Activated CD4-positive, alpha-beta T cell treated with anti-CD3 and anti-CD28 coated beads for 1 hour (primary cell): ENCODE measurements around the gene SRD5A1.
A peak's percentile ranks its signal among the peaks of the same experiment; 100 is the strongest.

Experiments used
- DNase-seq: peaks from one replicate; pipeline ENCODE4 v3.0.0-alpha.2; 2020

Gene SRD5A1

GRCh38 chr5:6632888-6633468 is at the start of gene SRD5A1, which contains the start of gene NSUN2:
Gene SRD5A1, plus strand, starts transcription at chr5:6633440. Its CDS starts 137 bp downstream, at chr5:6633577.
Gene NSUN2, minus strand, starts transcription at chr5:6633044. Its CDS starts 65 bp downstream, at chr5:6632979.
- peak; percentile 91 for DNase-seq

- no peak for DNase-seq
These were observed 49.1 kb upstream of the SRD5A1 start for GRCh38 chr5:6584101-6584645.

- DNase-seq, result no peak
These were observed 48.5 kb upstream of the SRD5A1 start for GRCh38 chr5:6584727-6585126.

GRCh38 chr5:6585168-6585567 is 48.1 kb upstream of the SRD5A1 start:
- no peak for DNase-seq

GRCh38 chr5:6585939-6586646 is 47.1 kb upstream of the SRD5A1 start:
- no peak for DNase-seq

GRCh38 chr5:6586647-6587042 is 46.6 kb upstream of the SRD5A1 start:
- DNase-seq, result no peak

GRCh38 chr5:6587171-6587570 is 46.1 kb upstream of the SRD5A1 start:
- no peak for DNase-seq

GRCh38 chr5:6590581-6590980 is 42.7 kb upstream of the SRD5A1 start:
- DNase-seq, result no peak

GRCh38 chr5:6591671-6592288 is 41.5 kb upstream of the SRD5A1 start:
- DNase-seq, result no peak

GRCh38 chr5:6592601-6593000 is 40.6 kb upstream of the SRD5A1 start:
- DNase-seq, result no peak

- no peak for DNase-seq
These were observed 39.9 kb upstream of the SRD5A1 start for GRCh38 chr5:6593148-6594016.

- no peak for DNase-seq
These were observed 39.2 kb upstream of the SRD5A1 start for GRCh38 chr5:6594066-6594465.

- DNase-seq, result no peak
These were observed 37.8 kb upstream of the SRD5A1 start for GRCh38 chr5:6595405-6595804.

GRCh38 chr5:6596388-6596787 is 36.9 kb upstream of the SRD5A1 start:
- no peak for DNase-seq

GRCh38 chr5:6597557-6597956 is 35.7 kb upstream of the SRD5A1 start:
- no peak for DNase-seq

- DNase-seq, result no peak
These were observed 34.8 kb upstream of the SRD5A1 start for GRCh38 chr5:6598351-6598900.

- no peak for DNase-seq
These were observed 33.5 kb upstream of the SRD5A1 start for GRCh38 chr5:6599739-6600138.

- DNase-seq, result no peak
These were observed 32.0 kb upstream of the SRD5A1 start for GRCh38 chr5:6601271-6601670.

GRCh38 chr5:6601816-6602215 is 31.4 kb upstream of the SRD5A1 start:
- no peak for DNase-seq

- no peak for DNase-seq
These were observed 30.8 kb upstream of the SRD5A1 start for GRCh38 chr5:6602441-6602840.

GRCh38 chr5:6603643-6604042 is 29.6 kb upstream of the SRD5A1 start:
- no peak for DNase-seq

GRCh38 chr5:6604341-6604740 is 28.9 kb upstream of the SRD5A1 start:
- no peak for DNase-seq

GRCh38 chr5:6604946-6605345 is 28.3 kb upstream of the SRD5A1 start:
- DNase-seq, result no peak
